IMR-90 (cell line): Measurements from ENCODE around the gene DLG3. TPM values are rescaled to one million over a fixed set of nuclear protein-coding genes. Genes with fewer than 3 reads are reported as not detected.

Experiments
- ATAC-seq: fragments of 200-7000 bp; cut with Tn5 transposase; 2 replicates; pipeline ENCODE4 v1.9.1; 2020; ENCODE audit warnings: low read depth, mild to moderate bottlenecking, moderate library complexity
- BruUV-seq: library from RNA; stranded (reverse); fragments of 400-500 nt; replicated peaks from 2 replicates; lab custom pipeline; 2021; lab: Mats Ljungman, UMichigan
- CTCF ChIA-PET: fragments of 300-600 bp; formaldehyde crosslinking; extraction: SDS; loops from one replicate; lab custom pipeline; 2021; ENCODE audit warnings: antibody characterized with exemption; lab: Yijun Ruan, JAX
- POLR2A ChIA-PET: fragments of 300-600 bp; sonication (Branson Sonifier 250); formaldehyde crosslinking; loops from one replicate; lab custom pipeline; 2022; ENCODE audit warnings: antibody characterized with exemption; ENCODE audit not compliant: unreplicated experiment; lab: Charles Lee
- DNase-seq: peaks from one replicate; pipeline ENCODE4 v3.0.0; 2013
- H2AFZ ChIP-seq: replicated peaks from 2 replicates; pipeline ENCODE3; 2013; ENCODE audit warnings: low read length, mild to moderate bottlenecking; ENCODE audit not compliant: poor library complexity
- H2AK5ac ChIP-seq: 2 replicates; pipeline ENCODE4 v1.6.1; 2013; ENCODE audit warnings: low read depth, low read length, inconsistent platforms
- H2AK9ac ChIP-seq: replicated peaks from 2 replicates; pipeline ENCODE3; 2013; ENCODE audit warnings: mild to moderate bottlenecking, low read depth, low read length, moderate library complexity; ENCODE audit not compliant: poor library complexity
- H2BK120ac ChIP-seq: 2 replicates; pipeline ENCODE4 v1.6.1; 2013; ENCODE audit warnings: low read depth, low read length, inconsistent platforms
- H2BK15ac ChIP-seq: 3 replicates; pipeline ENCODE4 v1.6.1; 2013; ENCODE audit warnings: low read depth, low read length, inconsistent platforms
- H2BK20ac ChIP-seq: 2 replicates; pipeline ENCODE4 v1.6.1; 2013; ENCODE audit warnings: low read depth, mild to moderate bottlenecking, inconsistent platforms, low read length, moderate library complexity
- H2BK5ac ChIP-seq: 2 replicates; pipeline ENCODE4 v1.6.1; 2013; ENCODE audit warnings: mild to moderate bottlenecking, low read depth, low read length, inconsistent platforms; ENCODE audit not compliant: poor library complexity, severe bottlenecking
- H3K14ac ChIP-seq: replicated peaks from 2 replicates; pipeline ENCODE4 v1.6.1; 2013; ENCODE audit warnings: low read depth, low read length, inconsistent platforms
- H3K18ac ChIP-seq: 2 replicates; pipeline ENCODE4 v1.6.1; 2013; ENCODE audit warnings: low read depth, low read length, control low read depth
- H3K23ac ChIP-seq: 2 replicates; pipeline ENCODE4 v1.6.1; 2013; ENCODE audit warnings: low read depth, low read length, inconsistent platforms
- H3K27ac ChIP-seq: 2 replicates; pipeline ENCODE4 v1.5.1; 2013; ENCODE audit warnings: mild to moderate bottlenecking, control low read depth, low read length; ENCODE audit not compliant: insufficient read depth
- H3K27me3 ChIP-seq: 2 replicates; pipeline ENCODE4 v1.6.1; 2013; ENCODE audit warnings: low read length; ENCODE audit not compliant: control insufficient read depth, insufficient read depth
- H3K36me3 ChIP-seq: 2 replicates; pipeline ENCODE4 v1.6.1; 2013; ENCODE audit warnings: low read length, mixed read lengths; ENCODE audit not compliant: control insufficient read depth, insufficient read depth
- H3K4ac ChIP-seq: 2 replicates; pipeline ENCODE4 v1.6.1; 2013; ENCODE audit warnings: low read depth, low read length, inconsistent platforms
- H3K4me1 ChIP-seq: 2 replicates; pipeline ENCODE4 v1.6.1; 2013; ENCODE audit warnings: low read length, mixed read lengths; ENCODE audit not compliant: control insufficient read depth, insufficient read depth
- H3K4me2 ChIP-seq: 2 replicates; pipeline ENCODE4 v1.6.1; 2013; ENCODE audit warnings: low read depth, mild to moderate bottlenecking, control low read depth, low read length, moderate library complexity
- H3K4me3 ChIP-seq: 2 replicates; pipeline ENCODE4 v1.5.1; 2013; ENCODE audit warnings: low read depth, mild to moderate bottlenecking, control low read depth, low read length, moderate library complexity; ENCODE audit not compliant: insufficient read depth
- H3K56ac ChIP-seq: 2 replicates; pipeline ENCODE4 v1.6.1; 2013; ENCODE audit warnings: low read length, inconsistent platforms; ENCODE audit not compliant: insufficient read depth; ENCODE audit errors: extremely low read depth
- H3K79me1 ChIP-seq, 2 experiments: 2 replicates each; pipeline ENCODE4 v1.6.1; 2013; ENCODE audit warnings: low read length in 2 of 2, inconsistent platforms in 1 of 2, low read depth in 1 of 2
- H3K9ac ChIP-seq: 2 replicates; pipeline ENCODE4 v1.6.1; 2013; ENCODE audit warnings: low read depth, low read length, control low read depth
- H3K9me1 ChIP-seq: 2 replicates; pipeline ENCODE4 v1.6.1; 2013; ENCODE audit warnings: low read length, inconsistent platforms; ENCODE audit not compliant: insufficient read depth
- H3K9me3 ChIP-seq: 2 replicates; pipeline ENCODE4 v1.6.1; 2013; ENCODE audit warnings: low read length; ENCODE audit not compliant: control insufficient read depth, insufficient read depth
- H4K20me1 ChIP-seq: 2 replicates; pipeline ENCODE4 v1.6.1; 2013; ENCODE audit warnings: low read length, inconsistent platforms; ENCODE audit not compliant: insufficient read depth
- H4K5ac ChIP-seq: 2 replicates; pipeline ENCODE4 v1.6.1; 2013; ENCODE audit warnings: mild to moderate bottlenecking, low read depth, low read length, control low read depth
- H4K8ac ChIP-seq, 2 experiments: 2 replicates each; pipeline ENCODE4 v1.6.1; 2013; ENCODE audit warnings: low read depth in 2 of 2, low read length in 2 of 2, control low read depth in 1 of 2, inconsistent platforms in 1 of 2
- H4K91ac ChIP-seq: 2 replicates; pipeline ENCODE4 v1.6.1; 2013; ENCODE audit warnings: low read depth, low read length, inconsistent platforms; ENCODE audit not compliant: insufficient read depth
- BHLHE40 ChIP-seq: fragments of 150-350 bp; IDR thresholded peaks from 2 replicates; pipeline ENCODE4 v1.6.1; 2016; ENCODE audit warnings: mild to moderate bottlenecking, low read depth, low read length
- CEBPB ChIP-seq: IDR thresholded peaks from 2 replicates; pipeline ENCODE4 v1.6.1; 2012; ENCODE audit warnings: low read depth, low read length, improper control_type of control experiment
- CHD1 ChIP-seq: IDR thresholded peaks from 2 replicates; pipeline ENCODE4 v1.6.1; 2012; ENCODE audit warnings: low read depth, low read length, improper control_type of control experiment
- ELK1 ChIP-seq: fragments of 150-350 bp; IDR thresholded peaks from 2 replicates; pipeline ENCODE4 v1.6.1; 2016; ENCODE audit warnings: low read depth, mild to moderate bottlenecking, low read length, moderate library complexity, borderline replicate concordance
- MAFK ChIP-seq: IDR thresholded peaks from 2 replicates; pipeline ENCODE4 v1.6.1; 2012; ENCODE audit warnings: low read depth, low read length, improper control_type of control experiment
- POLR2A ChIP-seq: IDR thresholded peaks from 2 replicates; pipeline ENCODE4 v1.6.1; 2012; ENCODE audit warnings: mild to moderate bottlenecking, low read depth, low read length
- RFX5 ChIP-seq: IDR thresholded peaks from 2 replicates; pipeline ENCODE4 v1.8.0; 2012; ENCODE audit warnings: low read depth, mild to moderate bottlenecking, low read length, moderate library complexity
- WGBS, 2 experiments: methylation state at CpG; one replicate each; pipeline versions ENCODE4 v1.1.5 to v1.1.7; 2013; ENCODE audit warnings: missing lambda C conversion rate in 2 of 2; ENCODE audit not compliant: insufficient read length in 1 of 2; ENCODE audit errors: extremely low coverage in 2 of 2; 5-methylcytosine and 5-hydroxymethylcytosine counted together
- dilution Hi-C: fragments of 300-500 bp; cut with HindIII; formaldehyde crosslinking; loops from one replicate; pipeline ENCODE4 v1.14.3; 2018; ENCODE audit warnings: low sequenced_read_pairs; ENCODE audit not compliant: unreplicated experiment
- in situ Hi-C: fragments of 300-500 bp; cut with MboI; formaldehyde crosslinking; loops from 3 replicates; pipeline ENCODE4 v1.14.3; 2019; ENCODE audit warnings: low sequenced_read_pairs, inconsistent platforms, mixed read lengths
- intact Hi-C: fragments of 100-400 bp; cut with micrococcal nuclease; formaldehyde crosslinking; loops from 2 replicates; pipeline ENCODE4 v1.10.0; 2022
- polyA plus RNA-seq, 3 experiments: library from polyadenylated mRNA; depleted of rRNA; stranded (reverse); fragments of >200 nt; gene quantifications; 2 replicates each; pipeline ENCODE4 v1.2.3, GENCODE V29; 2012; ENCODE audit warnings: low replicate concordance in 1 of 3
- total RNA-seq: library from RNA; depleted of rRNA; stranded (reverse); fragments of >200 nt; gene quantifications from 2 replicates; pipeline ENCODE4 v1.2.3, GENCODE V29; 2012
- TF ChIP-seq, protein P1 (sequence below): fragments of 150-350 bp; IDR thresholded peaks from 2 replicates; pipeline ENCODE4 v1.6.1; 2017; ENCODE audit warnings: mild to moderate bottlenecking, antibody characterized with exemption, low read length, low read depth
- TF ChIP-seq, protein P2 (sequence below): conservative IDR thresholded peaks from 2 replicates; pipeline ENCODE4 v1.5.1; 2012; ENCODE audit warnings: mild to moderate bottlenecking, low read depth, low read length, improper control_type of control experiment

The DLG3 gene
- total and polyA plus RNA-seq, 2 of the 4 experiments (the other 2 are of a cell fraction) = 11.0 to 27.1 TPM

DNA sequence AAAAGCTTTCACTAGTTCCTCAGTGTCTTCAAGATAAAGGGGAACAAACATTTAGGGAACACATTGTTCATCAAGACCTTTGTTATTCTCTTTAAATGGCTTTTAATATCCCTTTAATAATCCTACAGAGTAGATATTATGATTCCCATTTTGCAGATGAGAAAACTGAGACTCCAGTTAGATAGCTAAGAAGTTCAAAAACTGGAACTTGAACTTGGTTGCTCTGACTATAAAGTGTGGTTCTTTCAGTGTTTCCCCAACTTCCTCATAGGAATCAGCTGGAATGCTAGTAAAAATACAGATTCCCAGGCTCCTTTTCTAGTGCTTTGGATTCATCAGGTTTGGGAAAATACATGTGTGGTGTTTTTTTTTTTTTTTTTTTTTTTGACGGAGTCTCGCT, 37.7 kb downstream of the DLG3 start:
- no peaks in the 10 kb centered on the region for H3K9me3 ChIP-seq
- H3K14ac ChIP-seq = no peak overlapping the region
- no peak for DNase-seq
- dilution Hi-C loops = no loop called here
- H3K4me1 ChIP-seq = peaks cover 22% of the 10 kb centered on the region
- no peaks in the 10 kb centered on the region; the same call in 1 of the 2 replicates for H3K27me3 ChIP-seq
- H3K18ac ChIP-seq = no peak overlapping the region
- no peak overlapping the region for H3K9ac ChIP-seq
- H3K79me1 ChIP-seq = peaks cover 0 to 26% of the 10 kb centered on the region in 2 experiments; a peak in 3 of 4 replicates
- no peak overlapping the region for H3K4ac ChIP-seq
- no peak overlapping the region for H4K8ac ChIP-seq
- H3K27ac ChIP-seq = no peak overlapping the region
- H3K4me2 ChIP-seq = no peak overlapping the region
- no peak overlapping the region for H4K91ac ChIP-seq
- TF ChIP-seq MAFK (no peak), CHD1 (no peak), RFX5 (no peak), ELK1 (no peak), POLR2A (no peak), CEBPB (no peak), BHLHE40 (no peak)
- TF ChIP-seq, protein P1, sequence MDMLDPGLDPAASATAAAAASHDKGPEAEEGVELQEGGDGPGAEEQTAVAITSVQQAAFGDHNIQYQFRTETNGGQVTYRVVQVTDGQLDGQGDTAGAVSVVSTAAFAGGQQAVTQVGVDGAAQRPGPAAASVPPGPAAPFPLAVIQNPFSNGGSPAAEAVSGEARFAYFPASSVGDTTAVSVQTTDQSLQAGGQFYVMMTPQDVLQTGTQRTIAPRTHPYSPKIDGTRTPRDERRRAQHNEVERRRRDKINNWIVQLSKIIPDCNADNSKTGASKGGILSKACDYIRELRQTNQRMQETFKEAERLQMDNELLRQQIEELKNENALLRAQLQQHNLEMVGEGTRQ = no peak
- TF ChIP-seq, protein P2, sequence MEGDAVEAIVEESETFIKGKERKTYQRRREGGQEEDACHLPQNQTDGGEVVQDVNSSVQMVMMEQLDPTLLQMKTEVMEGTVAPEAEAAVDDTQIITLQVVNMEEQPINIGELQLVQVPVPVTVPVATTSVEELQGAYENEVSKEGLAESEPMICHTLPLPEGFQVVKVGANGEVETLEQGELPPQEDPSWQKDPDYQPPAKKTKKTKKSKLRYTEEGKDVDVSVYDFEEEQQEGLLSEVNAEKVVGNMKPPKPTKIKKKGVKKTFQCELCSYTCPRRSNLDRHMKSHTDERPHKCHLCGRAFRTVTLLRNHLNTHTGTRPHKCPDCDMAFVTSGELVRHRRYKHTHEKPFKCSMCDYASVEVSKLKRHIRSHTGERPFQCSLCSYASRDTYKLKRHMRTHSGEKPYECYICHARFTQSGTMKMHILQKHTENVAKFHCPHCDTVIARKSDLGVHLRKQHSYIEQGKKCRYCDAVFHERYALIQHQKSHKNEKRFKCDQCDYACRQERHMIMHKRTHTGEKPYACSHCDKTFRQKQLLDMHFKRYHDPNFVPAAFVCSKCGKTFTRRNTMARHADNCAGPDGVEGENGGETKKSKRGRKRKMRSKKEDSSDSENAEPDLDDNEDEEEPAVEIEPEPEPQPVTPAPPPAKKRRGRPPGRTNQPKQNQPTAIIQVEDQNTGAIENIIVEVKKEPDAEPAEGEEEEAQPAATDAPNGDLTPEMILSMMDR = no peak
- H2AK5ac ChIP-seq = no peak overlapping the region
- in situ Hi-C loops = no loop called here
- ATAC-seq = no peak
- no peak overlapping the region for H4K5ac ChIP-seq
- no peak overlapping the region for H2BK15ac ChIP-seq
- WGBS, 2 experiments = no CpG with 5 or more reads among the region's 2 CpGs
- H3K36me3 ChIP-seq = peaks cover 6% of the 10 kb centered on the region; the same call in 1 of the 2 replicates
- no peak overlapping the region for H3K56ac ChIP-seq
- ChIA-PET POLR2A (no interaction called here), CTCF (no interaction called here)
- H3K9me1 ChIP-seq = peaks cover 12% of the 10 kb centered on the region
- intact Hi-C loops = no loop called here
- no peaks in the 10 kb centered on the region for H4K20me1 ChIP-seq
- H3K23ac ChIP-seq = no peak overlapping the region
- H2BK5ac ChIP-seq = no peak overlapping the region
- H2BK120ac ChIP-seq = no peak overlapping the region
- no peak overlapping the region for H3K4me3 ChIP-seq
- H2AK9ac ChIP-seq = no peak overlapping the region
- no peak overlapping the region for H2BK20ac ChIP-seq
- H2AFZ ChIP-seq = no peak overlapping the region
- no TSS peak for BruUV-seq
